Measurements from ENCODE around the gene OR10H4.
"Not testable (repeated sequence)": the region's sequence is repeated elsewhere in the genome, so short reads cannot be mapped to it uniquely, and the experiment has no call there.

Gene OR10H4

GRCh38 chr19:15936950-15937349 is 11.9 kb upstream of the OR10H4 start:
- DNase-seq (ENCODE audit: low spot score) (no peak), FAIRE-seq (no peak)

GRCh38 chr19:15937771-15938170 is 11.0 kb upstream of the OR10H4 start:
- no peak for FAIRE-seq
- DNase-seq (ENCODE audit: low spot score) = no peak

GRCh38 chr19:15944401-15944800 is 4.4 kb upstream of the OR10H4 start:
- FAIRE-seq = no peak
- DNase-seq (ENCODE audit: low spot score) = no peak

GRCh38 chr19:15945301-15945700 is 3.5 kb upstream of the OR10H4 start:
- DNase-seq (ENCODE audit: low spot score) (no peak), FAIRE-seq (no peak)

- no peak for FAIRE-seq
- no peak for DNase-seq (ENCODE audit: low spot score)
Measured at GRCh38 chr19:15954820-15955219, 6.0 kb downstream of the OR10H4 start.

GRCh38 chr19:15962319-15962718 is 13.5 kb downstream of the OR10H4 start:
- FAIRE-seq (no peak), DNase-seq (ENCODE audit: low spot score) (no peak)

GRCh38 chr19:15964231-15964630 is 15.4 kb downstream of the OR10H4 start:
- no peak for FAIRE-seq

GRCh38 chr19:15971224-15971780 is 22.5 kb downstream of the OR10H4 start:
- FAIRE-seq (no peak), DNase-seq (ENCODE audit: low spot score) (no peak)

More at GRCh38 chr19:15964231-15964630, 15.4 kb downstream of the OR10H4 start:
- no peak for DNase-seq (ENCODE audit: low spot score)

GRCh38 chr19:15972043-15972442 is 23.2 kb downstream of the OR10H4 start:
- DNase-seq (ENCODE audit: low spot score); FAIRE-seq: not testable (repeated sequence)

GRCh38 chr19:15974856-15975255 is 26.0 kb downstream of the OR10H4 start:
- no peak for DNase-seq (ENCODE audit: low spot score)
- FAIRE-seq = no peak

- DNase-seq (ENCODE audit: low spot score) (no peak), FAIRE-seq (no peak)
Measured at GRCh38 chr19:15976836-15977689, 28.3 kb downstream of the OR10H4 start.

GRCh38 chr19:15977690-15978089 is 28.9 kb downstream of the OR10H4 start:
- no peak for DNase-seq (ENCODE audit: low spot score)
- FAIRE-seq = no peak

- no peak for DNase-seq (ENCODE audit: low spot score)
Measured at GRCh38 chr19:15979293-15979692, 30.5 kb downstream of the OR10H4 start.

GRCh38 chr19:15985831-15986230 is 37.0 kb downstream of the OR10H4 start:
- DNase-seq (ENCODE audit: low spot score); FAIRE-seq: not testable (repeated sequence)

More at GRCh38 chr19:15979293-15979692, 30.5 kb downstream of the OR10H4 start:
- no peak for FAIRE-seq

GRCh38 chr19:15986701-15987100 is 37.9 kb downstream of the OR10H4 start:
- no peak for DNase-seq (ENCODE audit: low spot score)
- FAIRE-seq = no peak

GRCh38 chr19:15989889-15990288 is 41.1 kb downstream of the OR10H4 start:
- FAIRE-seq (no peak), DNase-seq (ENCODE audit: low spot score) (no peak)

- DNase-seq (ENCODE audit: low spot score) (no peak), FAIRE-seq (no peak)
Measured at GRCh38 chr19:15991602-15992001, 42.8 kb downstream of the OR10H4 start.

- DNase-seq (ENCODE audit: low spot score) = no peak
- no peak for FAIRE-seq
Measured at GRCh38 chr19:15992014-15992413, 43.2 kb downstream of the OR10H4 start.

GRCh38 chr19:15995536-15995935 is 46.7 kb downstream of the OR10H4 start:
- FAIRE-seq (no peak), DNase-seq (ENCODE audit: low spot score) (no peak)

GRCh38 chr19:15998166-15998565 is 49.4 kb downstream of the OR10H4 start:
- FAIRE-seq (no peak), DNase-seq (ENCODE audit: low spot score) (no peak)

All from RCC 7860 (cell line).